ENCODE data around the gene SAMD13. TPM values are rescaled to one million over a fixed set of nuclear protein-coding genes. Genes with fewer than 3 reads are reported as not detected.
A peak's percentile ranks its signal among the peaks of the same experiment; 100 is the strongest.

SAMD13 gene
- polyA plus RNA-seq, 1 of the 3 experiments (the other 2 are of a cell fraction): 1.3 TPM

DNA sequence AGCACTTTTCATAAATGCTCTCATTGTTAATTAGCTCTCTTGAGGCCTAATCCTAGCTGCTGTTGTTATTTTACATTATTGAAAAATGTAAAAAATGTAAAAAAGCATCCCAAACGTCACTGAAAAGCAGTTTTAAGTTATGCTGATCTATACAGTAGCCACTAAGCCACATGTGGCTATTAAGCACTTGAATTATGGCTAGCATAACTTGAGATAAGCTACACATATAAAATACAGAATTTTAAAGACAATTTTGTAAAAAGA lies 78.3 kb downstream of the SAMD13 start:
- ChIA-PET POLR2A (no interaction called here), CTCF (no interaction called here)
- no peak for DNase-seq
- 52% methylated on average over 1 of the region's 1 CpG for WGBS (ENCODE audit: low lambda C conversion rate)
- no peak overlapping the region for H2AFZ ChIP-seq (ENCODE audit: low read depth)
- H3K4me1 ChIP-seq (ENCODE audit: control insufficient read depth in 1 of 2, insufficient read depth in 2 of 2, low read depth in 1 of 2, low read length in 1 of 2): peaks cover 8 to 17% of the 10 kb centered on the region in 2 experiments
- TF ChIP-seq RXRA (IDR thresholded peaks at IDR 0.05; ENCODE audit: borderline replicate concordance, low read depth) (no peak), RFX5 (IDR thresholded peaks at IDR 0.05; ENCODE audit: low read length) (no peak), GABPA (IDR thresholded peaks at IDR 0.05; ENCODE audit: low read depth) (no peak), EZH2phosphoT487 (IDR thresholded peaks at IDR 0.05; ENCODE audit: borderline replicate concordance, low read depth) (no peak), CHD2 (IDR thresholded peaks at IDR 0.05; ENCODE audit: low read length, partially characterized antibody) (no peak), TAF1 (IDR thresholded peaks at IDR 0.05; ENCODE audit: borderline replicate concordance, low read depth, low read length) (no peak)
- no peaks in the 10 kb centered on the region for H3K79me2 ChIP-seq (ENCODE audit: insufficient read depth)
- H3K9me3 ChIP-seq: no peaks in the 10 kb centered on the region
- H3K27ac ChIP-seq (ENCODE audit: low read depth in 2 of 2, low read length in 1 of 2): no peak overlapping the region
- no peaks in the 10 kb centered on the region for H3K27me3 ChIP-seq (ENCODE audit: insufficient read depth)
- no peaks in the 10 kb centered on the region for H3K9me2 ChIP-seq
- H4K20me1 ChIP-seq (ENCODE audit: insufficient read depth): no peaks in the 10 kb centered on the region
- no peak overlapping the region for H3K4me2 ChIP-seq
- H3K4me3 ChIP-seq (ENCODE audit: low read depth in 2 of 2, low read length in 1 of 2): no peak overlapping the region
- no peaks in the 10 kb centered on the region for H3K36me3 ChIP-seq (replicated peaks in 1 of 2; ENCODE audit: control insufficient read depth in 1 of 2, insufficient read depth in 2 of 2, low read length in 1 of 2)
- no peaks in the 10 kb centered on the region for H3F3A ChIP-seq (replicated peaks; ENCODE audit: insufficient read depth)
- H3K9ac ChIP-seq: no peak overlapping the region

DNA sequence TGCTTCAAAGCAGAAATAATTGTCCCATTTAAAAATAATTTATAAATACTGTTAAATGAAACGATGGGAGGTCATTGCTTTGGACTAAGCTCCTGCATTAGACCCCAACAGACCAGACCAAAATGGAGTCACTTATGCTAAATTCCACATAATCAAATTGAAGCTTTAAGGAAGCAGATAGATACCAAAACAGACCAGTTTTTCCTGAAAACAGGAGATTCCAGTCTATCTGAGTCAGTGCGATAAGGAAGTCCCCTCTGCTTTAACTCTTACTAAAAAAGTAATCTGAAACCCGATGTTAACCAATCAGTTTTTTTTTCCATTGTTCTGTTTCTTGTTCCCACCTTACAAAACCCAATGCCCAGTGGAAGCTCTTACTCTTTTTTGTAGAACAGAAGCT lies 80.6 kb downstream of the SAMD13 start:
- no peaks in the 10 kb centered on the region for H3K36me3 ChIP-seq (replicated peaks in 1 of 2; ENCODE audit: control insufficient read depth in 1 of 2, insufficient read depth in 2 of 2, low read length in 1 of 2)
- H3K9ac ChIP-seq: no peak overlapping the region
- H3K79me2 ChIP-seq (ENCODE audit: insufficient read depth): no peaks in the 10 kb centered on the region
- H3K4me2 ChIP-seq: no peak overlapping the region
- TF ChIP-seq RFX5 (IDR thresholded peaks at IDR 0.05; ENCODE audit: low read length) (no peak), CHD2 (IDR thresholded peaks at IDR 0.05; ENCODE audit: low read length, partially characterized antibody) (no peak), EP300 (IDR thresholded peaks at IDR 0.05; ENCODE audit: borderline replicate concordance in 1 of 2, low read depth in 1 of 2, low read length in 1 of 2) (no peak), NRF1 (IDR thresholded peaks at IDR 0.05; ENCODE audit: low read depth, low read length) (no peak), EZH2phosphoT487 (IDR thresholded peaks at IDR 0.05; ENCODE audit: borderline replicate concordance, low read depth) (no peak), JUND (IDR thresholded peaks at IDR 0.05) (no peak), RAD21 (IDR thresholded peaks at IDR 0.05; ENCODE audit: low read length) (no peak), GATA2 (CRISPR knock-in tag; IDR thresholded peaks at IDR 0.05) (no peak)
- TF ChIP-seq, protein P1, sequence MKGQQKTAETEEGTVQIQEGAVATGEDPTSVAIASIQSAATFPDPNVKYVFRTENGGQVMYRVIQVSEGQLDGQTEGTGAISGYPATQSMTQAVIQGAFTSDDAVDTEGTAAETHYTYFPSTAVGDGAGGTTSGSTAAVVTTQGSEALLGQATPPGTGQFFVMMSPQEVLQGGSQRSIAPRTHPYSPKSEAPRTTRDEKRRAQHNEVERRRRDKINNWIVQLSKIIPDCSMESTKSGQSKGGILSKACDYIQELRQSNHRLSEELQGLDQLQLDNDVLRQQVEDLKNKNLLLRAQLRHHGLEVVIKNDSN (IDR thresholded peaks at IDR 0.05; ENCODE audit: borderline replicate concordance, low read depth): no peak
- TF ChIP-seq, protein P2, sequence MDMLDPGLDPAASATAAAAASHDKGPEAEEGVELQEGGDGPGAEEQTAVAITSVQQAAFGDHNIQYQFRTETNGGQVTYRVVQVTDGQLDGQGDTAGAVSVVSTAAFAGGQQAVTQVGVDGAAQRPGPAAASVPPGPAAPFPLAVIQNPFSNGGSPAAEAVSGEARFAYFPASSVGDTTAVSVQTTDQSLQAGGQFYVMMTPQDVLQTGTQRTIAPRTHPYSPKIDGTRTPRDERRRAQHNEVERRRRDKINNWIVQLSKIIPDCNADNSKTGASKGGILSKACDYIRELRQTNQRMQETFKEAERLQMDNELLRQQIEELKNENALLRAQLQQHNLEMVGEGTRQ (IDR thresholded peaks at IDR 0.05; ENCODE audit: borderline replicate concordance, low read depth, low read length): no peak
- H3K4me3 ChIP-seq (ENCODE audit: low read depth in 2 of 2, low read length in 1 of 2): no peak overlapping the region
- no peak overlapping the region for H3K27ac ChIP-seq (ENCODE audit: low read depth in 2 of 2, low read length in 1 of 2)
- no peaks in the 10 kb centered on the region for H4K20me1 ChIP-seq (ENCODE audit: insufficient read depth)
- no peaks in the 10 kb centered on the region for H3K9me3 ChIP-seq
- DNase-seq: no peak
- H3K27me3 ChIP-seq (ENCODE audit: insufficient read depth): no peaks in the 10 kb centered on the region
- H3F3A ChIP-seq (replicated peaks; ENCODE audit: insufficient read depth): no peaks in the 10 kb centered on the region
- WGBS (ENCODE audit: low lambda C conversion rate): 68% methylated on average over 3 of the region's 3 CpGs
- CTCF ChIA-PET: interaction anchor here (1.2 to 1.9 kb wide), 2 partner anchors 8 to 28 kb away, joined by 4 to 5 read pairs; no protein-coding TSS in a partner anchor
- H3K9me2 ChIP-seq: no peaks in the 10 kb centered on the region
- peak overlapping the region; percentile 50; the same call in 1 of the 2 replicates for H2AFZ ChIP-seq (ENCODE audit: low read depth)
- POLR2A ChIA-PET: no interaction called here
- peaks cover 10 to 11% of the 10 kb centered on the region in 2 experiments; a peak in 3 of 4 replicates for H3K4me1 ChIP-seq (ENCODE audit: control insufficient read depth in 1 of 2, insufficient read depth in 2 of 2, low read depth in 1 of 2, low read length in 1 of 2)

Measured in SK-N-SH (cell line).